ENCODE measurements around the gene BTLA.
"Not testable (repeated sequence)": the region's sequence is repeated elsewhere in the genome, so short reads cannot be mapped to it uniquely, and the experiment has no call there.

Gene BTLA, protein sequence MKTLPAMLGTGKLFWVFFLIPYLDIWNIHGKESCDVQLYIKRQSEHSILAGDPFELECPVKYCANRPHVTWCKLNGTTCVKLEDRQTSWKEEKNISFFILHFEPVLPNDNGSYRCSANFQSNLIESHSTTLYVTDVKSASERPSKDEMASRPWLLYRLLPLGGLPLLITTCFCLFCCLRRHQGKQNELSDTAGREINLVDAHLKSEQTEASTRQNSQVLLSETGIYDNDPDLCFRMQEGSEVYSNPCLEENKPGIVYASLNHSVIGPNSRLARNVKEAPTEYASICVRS

GRCh38 chr3:112498914-112499711 is at the start of gene BTLA:
BTLA (minus strand) TSS chr3:112499472; CDS start chr3:112499358, 114 bp downstream.
- TF ChIP-seq, protein P1, sequence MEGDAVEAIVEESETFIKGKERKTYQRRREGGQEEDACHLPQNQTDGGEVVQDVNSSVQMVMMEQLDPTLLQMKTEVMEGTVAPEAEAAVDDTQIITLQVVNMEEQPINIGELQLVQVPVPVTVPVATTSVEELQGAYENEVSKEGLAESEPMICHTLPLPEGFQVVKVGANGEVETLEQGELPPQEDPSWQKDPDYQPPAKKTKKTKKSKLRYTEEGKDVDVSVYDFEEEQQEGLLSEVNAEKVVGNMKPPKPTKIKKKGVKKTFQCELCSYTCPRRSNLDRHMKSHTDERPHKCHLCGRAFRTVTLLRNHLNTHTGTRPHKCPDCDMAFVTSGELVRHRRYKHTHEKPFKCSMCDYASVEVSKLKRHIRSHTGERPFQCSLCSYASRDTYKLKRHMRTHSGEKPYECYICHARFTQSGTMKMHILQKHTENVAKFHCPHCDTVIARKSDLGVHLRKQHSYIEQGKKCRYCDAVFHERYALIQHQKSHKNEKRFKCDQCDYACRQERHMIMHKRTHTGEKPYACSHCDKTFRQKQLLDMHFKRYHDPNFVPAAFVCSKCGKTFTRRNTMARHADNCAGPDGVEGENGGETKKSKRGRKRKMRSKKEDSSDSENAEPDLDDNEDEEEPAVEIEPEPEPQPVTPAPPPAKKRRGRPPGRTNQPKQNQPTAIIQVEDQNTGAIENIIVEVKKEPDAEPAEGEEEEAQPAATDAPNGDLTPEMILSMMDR (IDR thresholded peaks at IDR 0.05; ENCODE audit: borderline replicate concordance, control extremely low read depth, extremely low read depth, insufficient read depth, missing control alignments), result no peak
- in situ Hi-C loops (cut with MboI; ENCODE audit: low sequenced_read_pairs, unreplicated experiment), result loop anchor here (10.0 kb wide), 1 partner anchor 384 kb away; no protein-coding TSS in a partner anchor
- no peak for DNase-seq (ENCODE audit: low spot score)

- no peak for DNase-seq (ENCODE audit: low spot score)
- TF ChIP-seq, protein P1 (IDR thresholded peaks at IDR 0.05; ENCODE audit: borderline replicate concordance, control extremely low read depth, extremely low read depth, insufficient read depth, missing control alignments), result no peak
- in situ Hi-C loops (cut with MboI; ENCODE audit: low sequenced_read_pairs, unreplicated experiment), result no loop called here
These were observed 47.0 kb upstream of the BTLA start for GRCh38 chr3:112546216-112546759.

- in situ Hi-C loops (cut with MboI; ENCODE audit: low sequenced_read_pairs, unreplicated experiment), result no loop called here
- TF ChIP-seq, protein P1 (IDR thresholded peaks at IDR 0.05; ENCODE audit: borderline replicate concordance, control extremely low read depth, extremely low read depth, insufficient read depth, missing control alignments), result no peak
- DNase-seq (ENCODE audit: low spot score), result peak; percentile 61
These were observed 40.8 kb upstream of the BTLA start for GRCh38 chr3:112539825-112540650.

- in situ Hi-C loops (cut with MboI; ENCODE audit: low sequenced_read_pairs, unreplicated experiment), result no loop called here
- peak; percentile 42 for DNase-seq (ENCODE audit: low spot score)
These were observed 32.1 kb upstream of the BTLA start for GRCh38 chr3:112531358-112531781.

DNA sequence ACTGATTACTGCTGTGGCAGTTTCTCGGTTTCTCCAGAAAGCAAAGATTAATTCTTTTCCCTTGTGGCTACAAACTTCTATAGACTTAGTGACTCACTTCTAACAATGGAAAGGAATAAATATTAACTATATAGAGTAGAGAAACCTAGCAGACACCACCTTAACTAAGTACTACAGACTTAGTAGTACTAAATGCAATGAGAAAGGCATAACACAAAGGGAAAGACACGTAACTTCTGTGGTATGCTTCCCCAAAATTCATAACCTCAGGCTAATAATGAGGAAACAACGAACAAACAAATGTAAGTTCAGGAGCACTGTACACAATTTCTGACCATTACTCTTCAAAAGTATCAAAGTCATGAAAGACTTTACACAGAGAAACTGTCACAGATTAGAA is 31.3 kb upstream of the BTLA start:
- in situ Hi-C loops (cut with MboI; ENCODE audit: low sequenced_read_pairs, unreplicated experiment), result no loop called here

More at GRCh38 chr3:112531358-112531781, 32.1 kb upstream of the BTLA start:
- TF ChIP-seq, protein P1 (IDR thresholded peaks at IDR 0.05; ENCODE audit: borderline replicate concordance, control extremely low read depth, extremely low read depth, insufficient read depth, missing control alignments), result peak; percentile 2

DNA sequence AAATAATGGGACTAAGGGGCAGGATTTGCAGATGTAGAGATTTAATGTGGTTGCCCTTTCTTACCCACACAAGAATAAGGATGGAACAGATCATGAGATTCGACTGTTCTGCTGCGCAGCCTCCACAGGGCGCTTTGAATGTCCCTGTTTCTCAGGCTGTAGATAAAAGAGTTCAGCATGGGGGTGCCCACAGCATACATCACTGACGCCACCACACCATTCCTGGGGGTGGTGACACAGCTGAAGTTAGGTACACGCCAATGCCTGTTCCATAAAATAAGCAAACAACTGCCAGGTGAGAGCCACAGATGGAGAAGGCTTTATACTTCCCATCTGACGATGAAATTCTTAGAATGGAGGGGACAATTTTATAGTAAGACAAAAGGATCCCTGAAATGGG is 24.9 kb upstream of the BTLA start:
- in situ Hi-C loops (cut with MboI; ENCODE audit: low sequenced_read_pairs, unreplicated experiment), result loop anchor here (25.0 kb wide), 1 partner anchor 187 kb away; the partner anchor contains the start of gene CD200
- DNase-seq (ENCODE audit: low spot score), result not testable (repeated sequence)

More for the DNA sequence above, 31.3 kb upstream of the BTLA start:
- DNase-seq (ENCODE audit: low spot score), result no peak
- TF ChIP-seq, protein P1 (IDR thresholded peaks at IDR 0.05; ENCODE audit: borderline replicate concordance, control extremely low read depth, extremely low read depth, insufficient read depth, missing control alignments), result no peak
